Measurements from ENCODE around the gene SRA1. TPM values are rescaled to one million over a fixed set of nuclear protein-coding genes. Genes with fewer than 3 reads are reported as not detected.
"Not testable (repeated sequence)": the region's sequence is repeated elsewhere in the genome, so short reads cannot be mapped to it uniquely, and the experiment has no call there.

Gene SRA1
- total RNA-seq, 2 experiments from 2014 or later, result 34.4 to 36.9 TPM

- POLR2A ChIA-PET, result no interaction called here
- ATAC-seq (ENCODE audit: low read depth), result no peak
- Mint-ChIP-seq H3K9me3 (peaks cover under 1% of the 10 kb centered on the region), H3K27ac (no peak overlapping the region), H3K36me3 (no peaks in the 10 kb centered on the region), H3K4me1 (no peaks in the 10 kb centered on the region), H3K4me3 (no peak overlapping the region), H3K27me3 (peaks cover 14% of the 10 kb centered on the region)
- DNase-seq, result no peak
These were observed 31.2 kb upstream of the SRA1 start for GRCh38 chr5:140588311-140589070.

GRCh38 chr5:140587495-140587894 lies 30.2 kb upstream of the SRA1 start:
- Mint-ChIP-seq H3K36me3 (no peaks in the 10 kb centered on the region), H3K9me3 (peaks cover 2% of the 10 kb centered on the region), H3K27ac (no peak overlapping the region), H3K4me3 (no peak overlapping the region), H3K27me3 (peaks cover 16% of the 10 kb centered on the region), H3K4me1 (no peaks in the 10 kb centered on the region)
- DNase-seq, result no peak
- ATAC-seq (ENCODE audit: low read depth), result no peak
- POLR2A ChIA-PET, result no interaction called here

GRCh38 chr5:140579188-140579747 lies 22.0 kb upstream of the SRA1 start:
- H3K36me3 Mint-ChIP-seq; ATAC-seq (ENCODE audit: low read depth); H3K27ac Mint-ChIP-seq; DNase-seq; H3K9me3 Mint-ChIP-seq; H3K4me3 Mint-ChIP-seq; POLR2A ChIA-PET; H3K4me1 Mint-ChIP-seq: not testable (repeated sequence)
- H3K27me3 Mint-ChIP-seq, result peaks cover 22% of the 10 kb centered on the region

GRCh38 chr5:140576776-140577201 lies 19.5 kb upstream of the SRA1 start:
- POLR2A ChIA-PET, result interaction anchor here (1.7 kb wide), 1 partner anchor 20 kb away, joined by 9 read pairs; the partner anchor contains the start of gene SRA1
- H3K4me1 Mint-ChIP-seq, result peaks cover 6% of the 10 kb centered on the region
- peaks cover 4% of the 10 kb centered on the region for H3K36me3 Mint-ChIP-seq
- no peak overlapping the region for H3K27ac Mint-ChIP-seq
- no peaks in the 10 kb centered on the region for H3K9me3 Mint-ChIP-seq
- peaks cover 13% of the 10 kb centered on the region for H3K27me3 Mint-ChIP-seq
- H3K4me3 Mint-ChIP-seq, result no peak overlapping the region
- ATAC-seq (ENCODE audit: low read depth) (peak; percentile 82), DNase-seq (no peak)

GRCh38 chr5:140575309-140575708 lies 18.0 kb upstream of the SRA1 start:
- no peak for DNase-seq
- ATAC-seq (ENCODE audit: low read depth), result no peak
- peaks cover 2% of the 10 kb centered on the region for H3K27me3 Mint-ChIP-seq
- POLR2A ChIA-PET, result no interaction called here
- no peak overlapping the region for H3K27ac Mint-ChIP-seq
- H3K4me3 Mint-ChIP-seq, result no peak overlapping the region
- H3K9me3 Mint-ChIP-seq, result no peaks in the 10 kb centered on the region
- H3K4me1 Mint-ChIP-seq, result peaks cover 7% of the 10 kb centered on the region
- peaks cover 4% of the 10 kb centered on the region for H3K36me3 Mint-ChIP-seq

DNA sequence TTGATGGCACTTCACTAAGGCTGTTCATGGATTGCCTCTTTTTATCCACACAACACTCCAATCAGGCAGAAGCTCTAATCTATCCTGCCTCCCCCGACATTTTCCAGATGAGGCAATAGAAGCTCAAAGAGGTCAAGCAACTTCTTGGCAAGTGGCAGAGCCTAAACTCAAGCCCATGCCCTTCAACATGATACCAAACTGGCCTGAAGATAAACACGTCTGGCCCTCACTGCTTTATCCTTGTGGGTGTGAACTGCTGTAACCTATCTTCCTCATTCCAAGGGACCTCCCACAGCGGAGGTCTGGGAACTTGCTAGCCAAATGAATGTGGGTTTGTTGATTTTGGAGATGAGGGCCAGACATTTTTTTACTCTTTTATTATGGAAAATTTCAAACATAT lies 16.9 kb upstream of the SRA1 start:
- POLR2A ChIA-PET, result no interaction called here
- no peaks in the 10 kb centered on the region for H3K27me3 Mint-ChIP-seq
- H3K36me3 Mint-ChIP-seq, result peaks cover 5% of the 10 kb centered on the region
- H3K9me3 Mint-ChIP-seq, result no peaks in the 10 kb centered on the region
- H3K27ac Mint-ChIP-seq, result no peak overlapping the region
- no peak overlapping the region for H3K4me3 Mint-ChIP-seq
- DNase-seq (no peak), ATAC-seq (ENCODE audit: low read depth) (no peak)
- H3K4me1 Mint-ChIP-seq, result peaks cover 10% of the 10 kb centered on the region

DNA sequence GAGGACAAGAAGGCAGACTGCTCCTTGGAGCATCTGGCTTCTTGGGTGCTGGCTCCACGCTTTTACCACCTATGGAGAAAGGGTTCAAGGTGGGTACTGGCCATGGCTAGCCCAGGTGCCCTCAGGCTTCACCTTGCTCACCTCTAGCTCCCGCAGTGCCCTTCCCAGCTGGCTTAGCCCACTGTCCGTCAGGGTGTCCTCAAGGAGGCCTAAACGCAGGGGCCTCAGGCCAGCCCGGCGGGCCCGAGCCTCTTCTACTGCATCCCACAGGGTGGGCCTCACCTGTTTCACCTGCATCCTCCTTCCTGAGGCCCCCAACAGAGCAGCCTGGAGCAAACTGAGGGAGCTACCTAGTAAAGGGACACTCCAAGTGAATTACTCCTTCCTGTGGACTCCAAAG lies 16.4 kb upstream of the SRA1 start:
- H3K27ac Mint-ChIP-seq, result no peak overlapping the region
- DNase-seq (no peak), ATAC-seq (ENCODE audit: low read depth) (no peak)
- POLR2A ChIA-PET, result no interaction called here
- no peaks in the 10 kb centered on the region for H3K27me3 Mint-ChIP-seq
- H3K4me1 Mint-ChIP-seq, result peaks cover 14% of the 10 kb centered on the region
- no peaks in the 10 kb centered on the region for H3K9me3 Mint-ChIP-seq
- peaks cover 7% of the 10 kb centered on the region for H3K36me3 Mint-ChIP-seq
- H3K4me3 Mint-ChIP-seq, result no peak overlapping the region

- Mint-ChIP-seq H3K9me3 (no peaks in the 10 kb centered on the region), H3K27ac (no peak overlapping the region), H3K4me3 (no peak overlapping the region), H3K4me1 (peaks cover 25% of the 10 kb centered on the region), H3K36me3 (peaks cover 18% of the 10 kb centered on the region), H3K27me3 (no peaks in the 10 kb centered on the region)
- no peak for DNase-seq
- POLR2A ChIA-PET, result interaction anchor here (0.6 to 1.1 kb wide), 3 partner anchors 14 to 60 kb away, joined by 3 to 4 read pairs (median 3); partner anchors contain the start of gene SRA1
- ATAC-seq (ENCODE audit: low read depth), result no peak
These were observed 13.8 kb upstream of the SRA1 start for GRCh38 chr5:140571105-140571504.

DNA sequence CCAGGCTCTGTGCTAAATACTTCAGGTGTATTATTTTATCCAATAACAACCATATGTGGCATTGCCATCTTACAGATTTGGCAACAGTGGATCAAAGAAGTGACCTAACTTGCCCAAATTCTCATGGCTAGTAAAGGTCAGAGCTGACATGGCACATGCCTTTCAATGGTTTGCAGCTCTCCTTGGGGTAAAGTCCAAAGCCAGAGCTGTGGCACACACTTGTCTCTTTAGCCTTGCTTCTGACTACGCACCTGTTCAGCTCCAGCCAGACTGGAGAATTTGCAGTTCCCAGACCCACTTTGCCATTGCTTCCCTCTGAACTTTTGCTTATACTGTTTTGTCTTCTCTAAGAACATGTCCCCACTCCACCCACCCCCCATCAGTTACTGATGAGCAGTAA lies 13.2 kb upstream of the SRA1 start:
- DNase-seq (no peak), ATAC-seq (ENCODE audit: low read depth) (no peak)
- H3K9me3 Mint-ChIP-seq, result no peaks in the 10 kb centered on the region
- POLR2A ChIA-PET, result interaction anchor here (0.6 to 2.3 kb wide), 6 partner anchors 13 to 77 kb away, joined by 3 to 9 read pairs (median 4); partner anchors contain the start of genes EIF4EBP3, IK, NDUFA2 and SRA1
- H3K36me3 Mint-ChIP-seq, result peaks cover 21% of the 10 kb centered on the region
- peaks cover 31% of the 10 kb centered on the region for H3K4me1 Mint-ChIP-seq
- H3K4me3 Mint-ChIP-seq, result no peak overlapping the region
- no peaks in the 10 kb centered on the region for H3K27me3 Mint-ChIP-seq
- H3K27ac Mint-ChIP-seq, result peak overlapping the region; percentile 93

- peak overlapping the region; percentile 74 for H3K4me3 Mint-ChIP-seq
These were observed 12.8 kb upstream of the SRA1 start for GRCh38 chr5:140570058-140570457.

GRCh38 chr5:140569197-140569596 lies 11.9 kb upstream of the SRA1 start:
- ATAC-seq (ENCODE audit: low read depth) (no peak), DNase-seq (no peak)
- peak overlapping the region; percentile 74 for H3K4me3 Mint-ChIP-seq
- POLR2A ChIA-PET, result interaction anchor here (1.2 to 2.3 kb wide), 4 partner anchors 12 to 168 kb away, joined by 3 to 9 read pairs (median 6); partner anchors contain the start of genes ANKHD1, CD14, IK and NDUFA2
- peak overlapping the region; percentile 93 for H3K27ac Mint-ChIP-seq
- H3K27me3 Mint-ChIP-seq, result no peaks in the 10 kb centered on the region
- H3K9me3 Mint-ChIP-seq, result no peaks in the 10 kb centered on the region
- peaks cover 29% of the 10 kb centered on the region for H3K4me1 Mint-ChIP-seq
- H3K36me3 Mint-ChIP-seq, result peaks cover 23% of the 10 kb centered on the region

More at GRCh38 chr5:140570058-140570457, 12.8 kb upstream of the SRA1 start:
- H3K4me1 Mint-ChIP-seq, result peaks cover 31% of the 10 kb centered on the region
- H3K36me3 Mint-ChIP-seq, result peaks cover 21% of the 10 kb centered on the region
- H3K27me3 Mint-ChIP-seq, result no peaks in the 10 kb centered on the region
- H3K27ac Mint-ChIP-seq, result peak overlapping the region; percentile 93
- DNase-seq (no peak), ATAC-seq (ENCODE audit: low read depth) (no peak)
- POLR2A ChIA-PET, result interaction anchor here (1.0 to 2.3 kb wide), 6 partner anchors 13 to 169 kb away, joined by 3 to 9 read pairs (median 4); partner anchors contain the start of genes ANKHD1, CD14, EIF4EBP3 and IK
- H3K9me3 Mint-ChIP-seq, result no peaks in the 10 kb centered on the region

- Mint-ChIP-seq H3K36me3 (peaks cover 23% of the 10 kb centered on the region), H3K4me1 (peaks cover 34% of the 10 kb centered on the region), H3K27ac (peak overlapping the region; percentile 93), H3K27me3 (no peaks in the 10 kb centered on the region), H3K4me3 (peak overlapping the region; percentile 74), H3K9me3 (no peaks in the 10 kb centered on the region)
- DNase-seq (no peak), ATAC-seq (ENCODE audit: low read depth) (no peak)
- POLR2A ChIA-PET, result interaction anchor here (1.1 to 2.3 kb wide), 3 partner anchors 11 to 64 kb away, joined by 3 to 9 read pairs (median 5); partner anchors contain the start of genes CD14 and SRA1
These were observed 11.3 kb upstream of the SRA1 start for GRCh38 chr5:140568443-140569063.

GRCh38 chr5:140567871-140568270 lies 10.6 kb upstream of the SRA1 start:
- no peaks in the 10 kb centered on the region for H3K27me3 Mint-ChIP-seq
- H3K9me3 Mint-ChIP-seq, result no peaks in the 10 kb centered on the region
- peaks cover 19% of the 10 kb centered on the region for H3K36me3 Mint-ChIP-seq
- ATAC-seq (ENCODE audit: low read depth), result no peak
- H3K27ac Mint-ChIP-seq, result peak overlapping the region; percentile 93
- no peak overlapping the region for H3K4me3 Mint-ChIP-seq
- POLR2A ChIA-PET, result interaction anchor here (1.1 to 3.1 kb wide), 2 partner anchors 10 to 17 kb away, joined by 3 to 14 read pairs; partner anchors contain the start of gene SRA1
- DNase-seq, result no peak
- peaks cover 38% of the 10 kb centered on the region for H3K4me1 Mint-ChIP-seq

Data from activated naive CD8-positive, alpha-beta T cell treated with anti-CD3 and anti-CD28 coated beads, Interleukin-2, amount 10 ng/mL, durations not matched to agents 7 days and 5 days (primary cell).